HG02678 (cell line): ENCODE results near the gene HIRA.

Experiments
- ATAC-seq: cut with Tn5 transposase; IDR thresholded peaks from one replicate; pipeline ENCODE4 v1.9.1; 2021; ENCODE audit warnings: mild to moderate bottlenecking, moderate library complexity; ENCODE audit not compliant: unreplicated experiment

HIRA gene

GRCh38 chr22:19412478-19412877 lies 19.1 kb downstream of the HIRA start:
- no peak for ATAC-seq

- no peak for ATAC-seq
Measured at GRCh38 chr22:19411690-19412045, 19.9 kb downstream of the HIRA start.

- ATAC-seq = no peak
Measured at GRCh38 chr22:19410941-19411689, 20.4 kb downstream of the HIRA start.

- no peak for ATAC-seq
Measured at GRCh38 chr22:19407649-19408606, 23.6 kb downstream of the HIRA start.

- ATAC-seq = no peak
Measured at GRCh38 chr22:19406846-19407245, 24.7 kb downstream of the HIRA start.

- ATAC-seq = no peak
Measured at GRCh38 chr22:19406281-19406811, 25.2 kb downstream of the HIRA start.

GRCh38 chr22:19405652-19406051 lies 25.9 kb downstream of the HIRA start:
- ATAC-seq = no peak

- ATAC-seq = no peak
Measured at GRCh38 chr22:19405133-19405532, 26.4 kb downstream of the HIRA start.

- ATAC-seq = no peak
Measured at GRCh38 chr22:19404676-19405075, 26.9 kb downstream of the HIRA start.

- ATAC-seq = no peak
Measured at GRCh38 chr22:19402642-19403191, 28.8 kb downstream of the HIRA start.

- ATAC-seq = no peak
Measured at GRCh38 chr22:19401483-19401882, 30.1 kb downstream of the HIRA start.

- no peak for ATAC-seq
Measured at GRCh38 chr22:19400881-19401280, 30.7 kb downstream of the HIRA start.

GRCh38 chr22:19398652-19399051 lies 32.9 kb downstream of the HIRA start:
- no peak for ATAC-seq

- ATAC-seq = no peak
Measured at GRCh38 chr22:19398206-19398605, 33.3 kb downstream of the HIRA start.

GRCh38 chr22:19397734-19398104 lies 33.8 kb downstream of the HIRA start:
- no peak for ATAC-seq

- ATAC-seq = no peak
Measured at GRCh38 chr22:19396934-19397733, 34.4 kb downstream of the HIRA start.

GRCh38 chr22:19396561-19396933 lies 35.0 kb downstream of the HIRA start:
- no peak for ATAC-seq

- no peak for ATAC-seq
Measured at GRCh38 chr22:19395276-19395675, 36.3 kb downstream of the HIRA start.

GRCh38 chr22:19394274-19395050 lies 37.1 kb downstream of the HIRA start:
- ATAC-seq = no peak

- no peak for ATAC-seq
Measured at GRCh38 chr22:19393704-19394103, 37.8 kb downstream of the HIRA start.
